ENCODE results near the gene ARHGEF28.

ARHGEF28 gene

DNA sequence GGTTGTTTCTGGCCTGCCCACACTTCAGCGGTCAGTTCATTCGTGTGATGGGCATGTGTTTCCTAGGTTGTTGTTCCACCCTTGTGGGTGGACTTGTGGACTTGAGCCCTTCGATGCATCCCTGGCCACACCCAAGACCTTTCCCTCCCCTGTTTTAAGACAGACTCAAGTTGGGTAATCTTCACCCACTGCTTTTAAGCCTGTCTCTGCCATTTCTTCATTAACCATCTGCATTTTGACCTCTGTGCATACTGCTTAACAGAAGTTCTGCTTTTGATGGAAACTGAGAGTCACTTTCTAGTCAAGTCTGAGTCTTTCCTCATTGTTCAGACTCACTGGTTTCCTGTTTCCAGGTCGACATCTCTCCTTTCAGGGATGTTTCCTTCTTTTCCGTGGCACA lies 233.7 kb downstream of the ARHGEF28 start:
- in situ Hi-C loops (cut with MboI; ENCODE audit: low sequenced_read_pairs, unreplicated experiment): no loop called here
- no peak for DNase-seq (ENCODE audit: low spot score)
- TF ChIP-seq, protein P1, sequence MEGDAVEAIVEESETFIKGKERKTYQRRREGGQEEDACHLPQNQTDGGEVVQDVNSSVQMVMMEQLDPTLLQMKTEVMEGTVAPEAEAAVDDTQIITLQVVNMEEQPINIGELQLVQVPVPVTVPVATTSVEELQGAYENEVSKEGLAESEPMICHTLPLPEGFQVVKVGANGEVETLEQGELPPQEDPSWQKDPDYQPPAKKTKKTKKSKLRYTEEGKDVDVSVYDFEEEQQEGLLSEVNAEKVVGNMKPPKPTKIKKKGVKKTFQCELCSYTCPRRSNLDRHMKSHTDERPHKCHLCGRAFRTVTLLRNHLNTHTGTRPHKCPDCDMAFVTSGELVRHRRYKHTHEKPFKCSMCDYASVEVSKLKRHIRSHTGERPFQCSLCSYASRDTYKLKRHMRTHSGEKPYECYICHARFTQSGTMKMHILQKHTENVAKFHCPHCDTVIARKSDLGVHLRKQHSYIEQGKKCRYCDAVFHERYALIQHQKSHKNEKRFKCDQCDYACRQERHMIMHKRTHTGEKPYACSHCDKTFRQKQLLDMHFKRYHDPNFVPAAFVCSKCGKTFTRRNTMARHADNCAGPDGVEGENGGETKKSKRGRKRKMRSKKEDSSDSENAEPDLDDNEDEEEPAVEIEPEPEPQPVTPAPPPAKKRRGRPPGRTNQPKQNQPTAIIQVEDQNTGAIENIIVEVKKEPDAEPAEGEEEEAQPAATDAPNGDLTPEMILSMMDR (IDR thresholded peaks at IDR 0.05; ENCODE audit: borderline replicate concordance, control extremely low read depth, extremely low read depth, insufficient read depth, missing control alignments): no peak

DNA sequence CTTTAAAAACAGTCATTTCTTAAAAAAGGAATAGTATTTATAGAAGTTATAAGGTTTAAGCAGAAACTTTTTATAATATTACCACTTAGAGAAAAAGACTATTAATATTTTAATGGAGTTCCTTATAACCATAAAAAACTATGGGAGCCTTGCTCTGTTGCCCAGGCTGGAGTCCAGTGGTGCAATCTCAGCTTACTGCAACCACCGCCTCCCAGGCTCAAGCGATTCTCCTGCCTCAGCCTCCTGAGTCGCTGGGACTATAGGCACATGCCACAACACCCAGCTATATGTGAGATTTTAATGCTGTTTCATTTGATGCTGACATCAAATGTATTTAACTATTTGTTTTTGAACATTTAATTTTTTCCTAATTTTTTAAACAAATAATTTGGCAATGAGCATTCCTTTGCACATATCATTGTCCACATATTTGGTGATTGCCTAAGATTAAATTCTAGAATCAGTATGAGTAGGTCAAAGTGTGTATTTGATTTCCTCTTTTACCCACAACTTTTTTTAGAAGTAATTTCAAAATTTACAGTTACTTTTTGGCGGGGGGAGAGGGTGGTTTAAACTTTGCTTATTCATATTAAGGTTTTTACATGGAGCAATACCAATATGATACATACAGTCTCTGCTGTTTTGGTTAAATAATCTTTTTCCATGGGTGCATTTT lies 235.5 kb downstream of the ARHGEF28 start:
- in situ Hi-C loops (cut with MboI; ENCODE audit: low sequenced_read_pairs, unreplicated experiment): no loop called here
- DNase-seq (ENCODE audit: low spot score): no peak
- TF ChIP-seq, protein P1 (IDR thresholded peaks at IDR 0.05; ENCODE audit: borderline replicate concordance, control extremely low read depth, extremely low read depth, insufficient read depth, missing control alignments): no peak

DNA sequence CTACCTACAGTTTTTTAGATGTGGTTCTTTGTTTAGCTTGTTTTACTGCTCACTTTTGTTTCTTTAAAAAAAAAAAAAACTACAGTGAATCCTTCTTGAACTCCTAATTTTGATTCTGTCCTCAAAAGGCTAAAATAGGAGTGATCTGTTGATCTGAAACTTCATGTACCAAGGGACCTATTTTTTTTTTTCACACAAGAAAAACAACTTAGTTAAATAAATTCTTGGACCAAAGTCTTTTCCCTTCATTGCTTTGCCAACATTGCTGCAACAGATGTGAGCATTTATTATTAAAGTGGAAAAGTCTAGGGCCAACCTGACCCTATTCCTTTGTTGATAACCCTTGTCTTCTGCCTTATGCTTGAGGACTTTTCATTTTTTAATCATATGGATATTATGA lies 236.8 kb downstream of the ARHGEF28 start:
- DNase-seq (ENCODE audit: low spot score): no peak
- in situ Hi-C loops (cut with MboI; ENCODE audit: low sequenced_read_pairs, unreplicated experiment): no loop called here
- TF ChIP-seq, protein P1 (IDR thresholded peaks at IDR 0.05; ENCODE audit: borderline replicate concordance, control extremely low read depth, extremely low read depth, insufficient read depth, missing control alignments): no peak

DNA sequence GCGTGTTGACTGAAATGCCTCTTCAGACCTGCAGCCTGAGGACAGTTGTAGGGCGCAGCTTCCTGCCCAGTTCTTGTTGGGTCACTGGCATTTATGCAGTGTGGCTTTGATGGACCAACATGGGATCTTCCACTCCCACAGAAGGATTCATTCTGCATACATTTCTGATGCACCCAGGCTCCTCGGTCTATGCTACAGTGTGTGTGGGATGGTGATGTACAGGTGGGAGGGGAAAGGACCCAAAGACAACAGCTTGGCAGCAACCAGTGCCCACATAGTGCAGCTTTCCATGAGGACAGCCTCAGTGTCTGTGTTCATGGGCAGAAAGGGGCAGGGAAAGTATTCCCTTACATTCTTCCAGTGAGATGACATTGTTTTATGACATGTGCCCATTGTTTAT lies 237.9 kb downstream of the ARHGEF28 start:
- no peak for DNase-seq (ENCODE audit: low spot score)
- TF ChIP-seq, protein P1 (IDR thresholded peaks at IDR 0.05; ENCODE audit: borderline replicate concordance, control extremely low read depth, extremely low read depth, insufficient read depth, missing control alignments): no peak
- in situ Hi-C loops (cut with MboI; ENCODE audit: low sequenced_read_pairs, unreplicated experiment): no loop called here

DNA sequence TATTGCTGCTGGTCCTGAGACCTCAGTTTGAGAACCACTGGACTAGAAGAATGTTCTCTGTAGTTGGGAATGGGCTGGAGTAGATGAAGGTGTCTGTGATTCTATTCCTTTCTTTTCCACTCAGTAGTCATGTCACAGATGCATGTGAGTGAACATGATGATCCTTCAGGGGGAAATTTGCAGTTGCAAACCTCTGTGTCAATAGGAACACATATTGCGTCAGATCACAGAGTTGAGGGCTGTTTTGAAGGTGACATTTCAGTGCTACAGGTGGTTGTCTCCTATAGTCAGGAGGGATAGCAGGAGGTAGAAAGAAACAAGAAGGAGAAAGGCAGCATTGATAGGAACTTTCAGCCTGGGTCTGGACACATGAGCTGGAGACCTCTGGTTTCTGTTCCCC lies 239.3 kb downstream of the ARHGEF28 start:
- DNase-seq (ENCODE audit: low spot score): no peak
- in situ Hi-C loops (cut with MboI; ENCODE audit: low sequenced_read_pairs, unreplicated experiment): no loop called here
- TF ChIP-seq, protein P1 (IDR thresholded peaks at IDR 0.05; ENCODE audit: borderline replicate concordance, control extremely low read depth, extremely low read depth, insufficient read depth, missing control alignments): no peak

DNA sequence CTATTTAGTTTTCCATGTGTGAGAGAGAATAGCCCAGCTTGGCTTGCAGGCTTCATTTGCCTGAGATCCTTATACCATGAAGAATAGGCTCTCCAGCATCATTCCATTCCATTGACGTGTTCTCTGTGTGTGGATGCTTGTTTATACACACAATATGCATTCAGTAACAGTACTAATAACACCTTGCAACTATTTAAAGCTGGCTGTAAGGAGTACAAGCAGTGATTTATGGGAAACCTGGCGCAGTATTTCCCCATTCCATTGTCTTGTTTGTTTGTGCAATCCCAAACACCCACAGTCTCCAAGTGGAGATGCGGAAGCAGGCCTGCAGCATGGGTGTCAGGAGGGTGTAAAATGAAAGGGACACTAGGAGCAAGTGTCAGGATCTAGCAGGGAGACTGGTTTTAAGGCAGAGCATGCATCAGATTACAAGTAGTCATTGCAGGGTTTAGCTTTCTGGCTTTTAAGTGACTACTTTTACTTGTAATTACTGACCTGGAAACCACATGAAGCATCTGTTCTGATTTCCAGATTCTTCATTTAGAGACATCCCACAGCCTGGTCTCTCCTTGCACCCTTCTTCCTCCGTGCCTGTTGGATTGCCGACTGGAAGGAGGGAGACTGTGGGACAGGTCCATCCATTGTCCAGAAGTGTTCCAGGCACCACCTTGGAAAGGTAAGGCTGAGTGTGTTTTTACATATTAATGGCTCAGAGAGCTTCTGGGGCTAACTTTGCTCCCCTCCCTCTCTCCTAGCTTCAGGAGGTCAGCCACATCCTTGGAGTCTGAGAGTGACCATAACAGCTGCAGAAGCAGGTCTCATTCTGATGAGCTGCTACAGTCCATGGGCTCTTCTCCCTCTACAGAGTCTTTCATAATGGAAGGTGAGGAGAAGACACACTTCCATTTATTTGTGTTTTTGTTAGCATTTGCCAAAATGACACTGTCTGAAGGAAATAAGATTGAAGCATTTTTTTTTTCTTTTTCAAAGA lies 241.6 kb downstream of the ARHGEF28 start:
- TF ChIP-seq, protein P1 (IDR thresholded peaks at IDR 0.05; ENCODE audit: borderline replicate concordance, control extremely low read depth, extremely low read depth, insufficient read depth, missing control alignments): no peak
- DNase-seq (ENCODE audit: low spot score): no peak
- in situ Hi-C loops (cut with MboI; ENCODE audit: low sequenced_read_pairs, unreplicated experiment): no loop called here
